Measurements from ENCODE around the gene MISP3. TPM values are rescaled to one million over a fixed set of nuclear protein-coding genes. Genes with fewer than 3 reads are reported as not detected.
A peak's percentile ranks its signal among the peaks of the same experiment; 100 is the strongest.

The MISP3 gene
- total RNA-seq, 3 donors from 2014 or later: 4.6 to 6.4 (median 5.0) TPM

- no peak for DNase-seq (ENCODE audit: low spot score in 2 of 2)
- no peak for TF ChIP-seq POLR2A (IDR thresholded peaks at IDR 0.05)
- no peak for TF ChIP-seq CTCF (IDR thresholded peaks at IDR 0.05)
- no peak for TF ChIP-seq POLR2AphosphoS5 (IDR thresholded peaks at IDR 0.05)
- no peaks in the 10 kb centered on the region for H3K4me1 ChIP-seq
- H3K27ac ChIP-seq: no peak overlapping the region
- H3K9me3 ChIP-seq: no peaks in the 10 kb centered on the region
- intact Hi-C loops (cut with DNase I; ENCODE audit: low total_unique reads): loop anchor here (10.0 kb wide), 1 partner anchor 194 kb away; no protein-coding TSS in a partner anchor
- H3K4me3 ChIP-seq: no peak overlapping the region
- H3K27me3 ChIP-seq: no peaks in the 10 kb centered on the region
- H3K36me3 ChIP-seq: no peaks in the 10 kb centered on the region
These were observed 5.8 kb downstream of the MISP3 start for GRCh38 chr19:14078411-14078810.

- no peaks in the 10 kb centered on the region for H3K36me3 ChIP-seq
- H3K27me3 ChIP-seq: no peaks in the 10 kb centered on the region
- H3K4me1 ChIP-seq: no peaks in the 10 kb centered on the region
- intact Hi-C loops (cut with DNase I; ENCODE audit: low total_unique reads): no loop called here
- peak overlapping the region; percentile 77 to 80 (median 78) for H3K4me3 ChIP-seq
- TF ChIP-seq POLR2AphosphoS5 (IDR thresholded peaks at IDR 0.05): peak; percentile 75 to 92 (median 91)
- TF ChIP-seq CTCF (IDR thresholded peaks at IDR 0.05): peak in 1 of 3 donors; percentile 20
- peak; percentile 70 for TF ChIP-seq POLR2A (IDR thresholded peaks at IDR 0.05)
- H3K9me3 ChIP-seq: no peaks in the 10 kb centered on the region
- peak overlapping the region; percentile 94 to 96 for H3K27ac ChIP-seq
- DNase-seq (ENCODE audit: low spot score in 2 of 2): peak; percentile 99
These were observed 8.6 kb downstream of the MISP3 start for GRCh38 chr19:14080887-14081796.

- Histone ChIP-seq H3K27ac (peak overlapping the region; percentile 94 to 96), H3K4me1 (no peaks in the 10 kb centered on the region), H3K36me3 (no peaks in the 10 kb centered on the region), H3K9me3 (no peaks in the 10 kb centered on the region), H3K27me3 (no peaks in the 10 kb centered on the region), H3K4me3 (peak overlapping the region; percentile 77 to 80 (median 78))
- DNase-seq (ENCODE audit: low spot score in 2 of 2): peak; percentile 66 to 88
- TF ChIP-seq POLR2A (IDR thresholded peaks at IDR 0.05) (no peak), POLR2AphosphoS5 (IDR thresholded peaks at IDR 0.05) (no peak), CTCF (IDR thresholded peaks at IDR 0.05) (no peak)
- intact Hi-C loops (cut with DNase I; ENCODE audit: low total_unique reads): loop anchor here (1.0 kb wide), 1 partner anchor 22 kb away; no protein-coding TSS in a partner anchor
These were observed 9.4 kb downstream of the MISP3 start for GRCh38 chr19:14081797-14082674.

GRCh38 chr19:14082675-14082960, 10.0 kb downstream of the MISP3 start:
- Histone ChIP-seq H3K4me3 (peak overlapping the region in 2 of 3 donors; percentile 77 to 78), H3K36me3 (no peaks in the 10 kb centered on the region), H3K4me1 (no peaks in the 10 kb centered on the region), H3K9me3 (no peaks in the 10 kb centered on the region), H3K27me3 (no peaks in the 10 kb centered on the region), H3K27ac (peak overlapping the region; percentile 94 to 96)
- no peak for TF ChIP-seq POLR2AphosphoS5 (IDR thresholded peaks at IDR 0.05)
- no peak for DNase-seq (ENCODE audit: low spot score in 2 of 2)
- intact Hi-C loops (cut with DNase I; ENCODE audit: low total_unique reads): loop anchor here (1.0 kb wide), 1 partner anchor 22 kb away; no protein-coding TSS in a partner anchor

GRCh38 chr19:14085309-14085995, 12.9 kb downstream of the MISP3 start, which contains the start of gene C19orf67:
Gene C19orf67 (minus strand): TSS chr19:14085783. CDS start chr19:14085627, 156 bp downstream.
- Histone ChIP-seq H3K36me3 (no peaks in the 10 kb centered on the region), H3K9me3 (no peaks in the 10 kb centered on the region), H3K27me3 (no peaks in the 10 kb centered on the region), H3K4me1 (no peaks in the 10 kb centered on the region), H3K4me3 (no peak within 1 kb of the TSS), H3K27ac (no peak within 1 kb of the TSS)
- no peak for TF ChIP-seq POLR2AphosphoS5 (IDR thresholded peaks at IDR 0.05)
- TF ChIP-seq POLR2A (IDR thresholded peaks at IDR 0.05): no peak
- no peak for TF ChIP-seq CTCF (IDR thresholded peaks at IDR 0.05)
- intact Hi-C loops (cut with DNase I; ENCODE audit: low total_unique reads): no loop called here
- DNase-seq (ENCODE audit: low spot score in 2 of 2): no peak
